ENCODE data around the gene FOXP1. TPM values are rescaled to one million over a fixed set of nuclear protein-coding genes. Genes with fewer than 3 reads are reported as not detected.

The FOXP1 gene
- total RNA-seq, 1 donor from 2014 or later, result 128 TPM

DNA sequence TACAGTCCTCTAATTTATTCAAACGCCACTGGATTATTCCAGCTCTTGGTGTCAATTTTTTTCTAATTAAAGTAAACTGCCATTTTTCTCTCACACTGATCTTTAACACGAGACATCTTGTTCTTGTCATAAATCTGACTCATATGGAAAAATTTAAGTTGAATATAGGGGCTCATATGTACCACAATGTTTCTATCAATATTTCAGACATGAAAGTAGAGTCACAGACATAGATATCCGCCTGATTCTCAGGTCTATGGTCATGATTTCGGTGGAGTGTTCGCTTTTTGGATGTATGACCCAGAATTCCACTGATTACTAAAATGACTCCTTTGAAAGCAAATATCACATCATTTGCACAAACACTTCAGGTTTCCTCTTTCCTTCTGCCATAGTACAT lies 552.8 kb downstream of the FOXP1 start:
- intact Hi-C loops (cut with DNase I), result no loop called here
- no peak for TF ChIP-seq POLR2AphosphoS5 (IDR thresholded peaks at IDR 0.05; ENCODE audit: insufficient read depth in 1 of 2, low read depth in 1 of 2)
- TF ChIP-seq CTCF (IDR thresholded peaks at IDR 0.05), result no peak
- no peak for TF ChIP-seq POLR2A (IDR thresholded peaks at IDR 0.05)
- peaks cover 53% of the 10 kb centered on the region for H3K4me1 ChIP-seq
- H3K9me3 ChIP-seq, result no peaks in the 10 kb centered on the region
- H3K27ac ChIP-seq, result no peak overlapping the region
- DNase-seq (ENCODE audit: extremely low spot score in 2 of 2), result no peak
- H3K4me3 ChIP-seq, result no peak overlapping the region
- H3K36me3 ChIP-seq, result no peaks in the 10 kb centered on the region
- no peaks in the 10 kb centered on the region for H3K27me3 ChIP-seq

DNA sequence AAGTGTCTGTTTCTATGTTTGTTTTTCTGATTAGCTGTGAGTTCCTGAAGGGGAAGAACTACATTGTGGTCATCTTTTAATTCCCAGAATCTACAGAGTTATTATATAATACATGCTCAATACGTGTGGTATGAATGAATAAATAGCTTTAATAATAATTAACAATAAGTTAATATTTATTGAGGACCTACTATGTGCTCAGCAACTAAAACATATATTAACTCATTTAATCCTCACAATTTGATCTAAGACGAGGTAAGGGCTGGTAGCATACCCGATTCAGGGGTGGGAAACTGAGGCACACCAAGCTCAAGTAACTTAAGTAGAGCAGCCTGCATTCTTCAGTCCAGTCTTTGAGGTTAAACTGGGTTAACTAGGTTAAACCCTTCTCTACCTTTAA lies 553.8 kb downstream of the FOXP1 start:
- peaks cover 58% of the 10 kb centered on the region for H3K4me1 ChIP-seq
- intact Hi-C loops (cut with DNase I), result no loop called here
- no peaks in the 10 kb centered on the region for H3K27me3 ChIP-seq
- H3K9me3 ChIP-seq, result no peaks in the 10 kb centered on the region
- no peak overlapping the region for H3K4me3 ChIP-seq
- no peak for DNase-seq (ENCODE audit: extremely low spot score in 2 of 2)
- no peaks in the 10 kb centered on the region for H3K36me3 ChIP-seq
- TF ChIP-seq CTCF (IDR thresholded peaks at IDR 0.05), result no peak
- TF ChIP-seq POLR2A (IDR thresholded peaks at IDR 0.05), result no peak
- no peak for TF ChIP-seq POLR2AphosphoS5 (IDR thresholded peaks at IDR 0.05; ENCODE audit: insufficient read depth in 1 of 2, low read depth in 1 of 2)
- no peak overlapping the region for H3K27ac ChIP-seq

DNA sequence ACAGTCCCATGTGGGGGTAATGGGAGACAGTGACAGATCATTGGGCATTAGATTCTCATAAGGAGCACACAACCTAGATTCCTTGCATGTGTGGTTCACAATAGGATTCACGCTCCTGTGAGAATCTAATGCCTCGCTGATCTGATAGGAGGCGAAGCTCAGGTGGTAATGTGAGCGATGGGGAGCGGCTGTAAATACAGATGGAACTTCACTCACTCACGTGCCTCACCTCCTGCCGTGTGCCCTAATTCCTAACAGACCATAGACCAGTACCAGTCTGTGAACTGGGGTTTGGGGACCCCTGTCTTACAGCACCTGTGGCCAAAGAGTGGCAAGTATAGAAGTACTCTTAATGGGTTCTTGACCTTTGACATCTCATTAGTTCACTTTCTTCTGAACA lies 554.7 kb downstream of the FOXP1 start:
- no peak for DNase-seq (ENCODE audit: extremely low spot score in 2 of 2)
- H3K4me3 ChIP-seq, result no peak overlapping the region
- H3K9me3 ChIP-seq, result no peaks in the 10 kb centered on the region
- H3K27ac ChIP-seq, result no peak overlapping the region
- intact Hi-C loops (cut with DNase I), result no loop called here
- no peak for TF ChIP-seq POLR2A (IDR thresholded peaks at IDR 0.05)
- TF ChIP-seq POLR2AphosphoS5 (IDR thresholded peaks at IDR 0.05; ENCODE audit: insufficient read depth in 1 of 2, low read depth in 1 of 2), result no peak
- no peak for TF ChIP-seq CTCF (IDR thresholded peaks at IDR 0.05)
- H3K27me3 ChIP-seq, result no peaks in the 10 kb centered on the region
- H3K4me1 ChIP-seq, result peaks cover 50% of the 10 kb centered on the region
- H3K36me3 ChIP-seq, result no peaks in the 10 kb centered on the region

- intact Hi-C loops (cut with DNase I), result no loop called here
- peaks cover 45% of the 10 kb centered on the region for H3K4me1 ChIP-seq
Observed at GRCh38 chr3:71028184-71028583, 555.3 kb downstream of the FOXP1 start.

More at GRCh38 chr3:71028184-71028583, 555.3 kb downstream of the FOXP1 start:
- H3K9me3 ChIP-seq, result no peaks in the 10 kb centered on the region
- no peak for DNase-seq (ENCODE audit: extremely low spot score in 2 of 2)
- H3K27ac ChIP-seq, result no peak overlapping the region
- no peaks in the 10 kb centered on the region for H3K27me3 ChIP-seq
- no peaks in the 10 kb centered on the region for H3K36me3 ChIP-seq
- no peak for TF ChIP-seq POLR2A (IDR thresholded peaks at IDR 0.05)
- no peak for TF ChIP-seq POLR2AphosphoS5 (IDR thresholded peaks at IDR 0.05; ENCODE audit: insufficient read depth in 1 of 2, low read depth in 1 of 2)
- TF ChIP-seq CTCF (IDR thresholded peaks at IDR 0.05), result no peak
- no peak overlapping the region for H3K4me3 ChIP-seq
